ENCODE results near the gene CNTNAP2.

The CNTNAP2 gene

DNA sequence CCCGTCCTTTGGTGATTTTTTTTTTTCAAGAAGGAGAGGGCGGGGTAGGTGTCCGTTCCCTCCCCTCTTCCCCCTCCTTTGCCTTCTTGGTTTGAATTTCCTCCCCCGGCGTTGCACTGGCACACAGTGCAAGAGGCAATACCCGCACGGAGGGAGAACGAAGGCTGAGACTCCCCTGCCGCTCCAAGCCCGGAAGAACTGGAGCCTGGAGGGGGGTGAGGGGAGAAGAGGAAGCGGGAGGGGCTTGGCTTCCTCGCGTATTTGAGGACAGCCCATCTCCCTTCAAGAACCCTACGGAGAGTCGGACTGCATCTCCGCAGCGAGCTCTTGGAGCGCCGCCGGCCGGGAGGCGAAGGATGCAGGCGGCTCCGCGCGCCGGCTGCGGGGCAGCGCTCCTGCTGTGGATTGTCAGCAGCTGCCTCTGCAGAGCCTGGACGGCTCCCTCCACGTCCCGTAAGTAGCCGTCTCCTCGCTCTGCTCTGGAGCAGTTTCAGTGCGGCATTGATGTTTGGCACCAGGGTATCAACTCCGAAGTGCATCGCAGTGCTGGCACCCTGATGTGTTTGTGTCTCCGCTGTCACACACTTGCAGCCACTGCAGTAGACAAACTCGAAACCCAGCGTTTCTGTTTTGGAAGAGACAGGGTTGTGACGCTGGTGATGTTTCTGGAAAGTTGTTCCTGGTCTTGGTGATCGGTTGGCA is at the start of gene CNTNAP2:
TSS of gene CNTNAP2 (plus strand) at position 281 of the 702 bp plus-strand sequence. CDS start at position 357, 76 bp downstream.
- no peaks in the 10 kb centered on the region for H3K9me3 Mint-ChIP-seq
- peak within 1 kb of the TSS; percentile 64 for H3K4me3 Mint-ChIP-seq
- H3K27me3 Mint-ChIP-seq (ENCODE audit: low read depth) = peaks cover 29% of the 10 kb centered on the region
- peak within 1 kb of the TSS; percentile 15 for H3K27ac Mint-ChIP-seq
- H3K36me3 Mint-ChIP-seq (ENCODE audit: low read depth) = no peaks in the 10 kb centered on the region
- peaks cover 8% of the 10 kb centered on the region for H3K4me1 Mint-ChIP-seq (ENCODE audit: low read depth)

DNA sequence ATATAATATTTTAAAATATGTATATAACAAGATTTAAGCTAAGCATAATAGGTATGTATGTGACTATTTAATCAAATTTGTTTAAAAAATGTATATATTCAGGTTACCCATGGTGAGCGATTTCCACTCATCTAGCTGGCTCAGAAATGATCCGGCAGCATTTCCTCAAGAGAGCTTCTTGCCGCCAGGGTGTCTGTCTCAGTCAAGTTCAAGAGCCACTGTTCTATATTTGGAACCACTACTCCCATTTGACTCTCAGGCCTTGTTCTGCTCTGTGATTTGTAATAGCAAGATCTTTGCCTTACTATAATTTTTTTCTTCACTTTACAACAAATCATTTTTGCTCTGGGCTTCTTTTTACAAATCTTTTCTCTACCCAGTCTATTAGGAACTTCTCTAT is 48.7 kb upstream of the CNTNAP2 start:
- peaks cover 5% of the 10 kb centered on the region for H3K9me3 Mint-ChIP-seq
- no peaks in the 10 kb centered on the region for H3K27me3 Mint-ChIP-seq (ENCODE audit: low read depth)
- no peaks in the 10 kb centered on the region for H3K4me1 Mint-ChIP-seq (ENCODE audit: low read depth)
- no peak overlapping the region for H3K4me3 Mint-ChIP-seq
- H3K27ac Mint-ChIP-seq = no peak overlapping the region
- H3K36me3 Mint-ChIP-seq (ENCODE audit: low read depth) = no peaks in the 10 kb centered on the region

DNA sequence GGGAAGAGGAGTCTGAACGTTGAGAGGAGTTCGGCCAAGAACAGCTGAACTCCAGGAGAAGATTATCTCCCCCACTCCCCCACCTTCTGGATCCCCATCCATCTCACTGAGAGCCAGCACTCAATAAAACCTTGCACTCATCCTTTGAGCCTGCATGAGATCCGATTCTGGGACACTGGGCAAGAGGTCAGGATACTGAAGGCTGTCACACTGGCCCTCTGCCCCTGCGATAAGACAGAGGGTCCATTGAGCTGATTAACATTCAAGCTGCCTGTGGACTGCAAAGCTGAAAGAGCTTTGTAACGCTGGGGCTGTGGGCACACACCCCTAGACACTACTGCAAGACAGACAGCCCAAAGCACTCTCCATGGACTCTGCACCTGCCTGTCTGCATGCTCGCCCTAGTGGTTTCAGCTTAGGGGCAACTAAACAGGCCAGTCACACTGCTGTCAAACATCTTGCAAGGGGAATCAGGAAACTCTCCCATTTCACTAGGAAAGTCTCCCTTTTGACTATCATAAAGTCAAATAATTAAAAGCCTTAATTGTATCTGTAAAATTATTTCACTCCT is 42.3 kb upstream of the CNTNAP2 start:
- Mint-ChIP-seq H3K4me1 (ENCODE audit: low read depth) (no peaks in the 10 kb centered on the region), H3K36me3 (ENCODE audit: low read depth) (no peaks in the 10 kb centered on the region), H3K27ac (no peak overlapping the region), H3K4me3 (no peak overlapping the region), H3K9me3 (peaks cover 5% of the 10 kb centered on the region), H3K27me3 (ENCODE audit: low read depth) (no peaks in the 10 kb centered on the region)

- no peak overlapping the region for H3K27ac Mint-ChIP-seq
- peaks cover 5% of the 10 kb centered on the region for H3K9me3 Mint-ChIP-seq
- no peaks in the 10 kb centered on the region for H3K4me1 Mint-ChIP-seq (ENCODE audit: low read depth)
- no peaks in the 10 kb centered on the region for H3K36me3 Mint-ChIP-seq (ENCODE audit: low read depth)
- H3K4me3 Mint-ChIP-seq = no peak overlapping the region
- H3K27me3 Mint-ChIP-seq (ENCODE audit: low read depth) = no peaks in the 10 kb centered on the region
Observed at GRCh38 chr7:146076344-146076743, 40.3 kb upstream of the CNTNAP2 start.

- no peaks in the 10 kb centered on the region for H3K36me3 Mint-ChIP-seq (ENCODE audit: low read depth)
- H3K27me3 Mint-ChIP-seq (ENCODE audit: low read depth) = no peaks in the 10 kb centered on the region
- no peaks in the 10 kb centered on the region for H3K9me3 Mint-ChIP-seq
- H3K4me3 Mint-ChIP-seq = no peak overlapping the region
- H3K27ac Mint-ChIP-seq = no peak overlapping the region
- H3K4me1 Mint-ChIP-seq (ENCODE audit: low read depth) = no peaks in the 10 kb centered on the region
Observed at GRCh38 chr7:146084086-146084485, 32.5 kb upstream of the CNTNAP2 start.

GRCh38 chr7:146090023-146090645 is 26.5 kb upstream of the CNTNAP2 start:
- H3K27me3 Mint-ChIP-seq (ENCODE audit: low read depth) = no peaks in the 10 kb centered on the region
- no peaks in the 10 kb centered on the region for H3K9me3 Mint-ChIP-seq
- no peaks in the 10 kb centered on the region for H3K36me3 Mint-ChIP-seq (ENCODE audit: low read depth)
- no peak overlapping the region for H3K27ac Mint-ChIP-seq
- H3K4me1 Mint-ChIP-seq (ENCODE audit: low read depth) = no peaks in the 10 kb centered on the region
- no peak overlapping the region for H3K4me3 Mint-ChIP-seq

DNA sequence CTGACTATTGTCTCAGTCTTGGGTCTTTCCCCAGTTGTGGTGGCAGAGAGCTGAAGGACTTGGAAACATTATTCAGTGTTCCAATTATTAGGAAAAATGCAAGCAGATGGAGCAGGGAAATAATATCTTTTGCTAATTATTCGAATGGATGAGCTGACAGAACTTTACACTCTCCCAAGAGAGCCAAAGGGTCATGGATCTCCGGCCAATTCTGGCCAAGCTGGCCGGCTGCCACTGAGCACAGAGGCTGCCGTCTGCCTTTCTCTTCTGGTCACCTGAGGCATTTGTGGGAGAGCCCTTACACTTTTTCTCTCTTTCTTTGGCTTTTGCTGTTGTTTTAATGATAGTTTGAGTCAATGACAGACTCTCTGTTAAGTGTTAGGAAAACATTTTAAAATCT is 22.2 kb upstream of the CNTNAP2 start:
- H3K4me1 Mint-ChIP-seq (ENCODE audit: low read depth) = no peaks in the 10 kb centered on the region
- H3K36me3 Mint-ChIP-seq (ENCODE audit: low read depth) = no peaks in the 10 kb centered on the region
- no peaks in the 10 kb centered on the region for H3K9me3 Mint-ChIP-seq
- H3K4me3 Mint-ChIP-seq = no peak overlapping the region
- H3K27me3 Mint-ChIP-seq (ENCODE audit: low read depth) = no peaks in the 10 kb centered on the region
- H3K27ac Mint-ChIP-seq = no peak overlapping the region

DNA sequence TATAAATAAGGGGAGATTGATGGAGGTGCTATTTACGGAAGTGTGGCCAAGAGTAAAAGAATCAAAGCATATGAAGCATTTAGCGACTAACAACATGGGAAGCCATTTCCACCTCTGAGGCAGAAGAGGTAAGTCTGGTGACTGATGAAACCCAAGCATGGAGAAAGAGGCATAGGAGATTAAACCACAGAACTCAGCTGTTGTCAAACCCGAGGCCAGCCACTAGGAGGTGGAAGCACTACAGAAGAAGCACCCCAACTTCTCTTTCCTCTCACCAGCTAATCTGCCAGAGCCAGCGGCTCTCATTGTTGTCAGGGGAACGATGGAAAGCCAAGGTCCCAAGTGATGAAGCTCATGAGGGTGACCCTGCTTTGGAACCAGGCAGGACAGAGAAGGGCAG is 19.6 kb upstream of the CNTNAP2 start:
- no peaks in the 10 kb centered on the region for H3K36me3 Mint-ChIP-seq (ENCODE audit: low read depth)
- H3K4me1 Mint-ChIP-seq (ENCODE audit: low read depth) = no peaks in the 10 kb centered on the region
- H3K27ac Mint-ChIP-seq = no peak overlapping the region
- no peaks in the 10 kb centered on the region for H3K9me3 Mint-ChIP-seq
- H3K27me3 Mint-ChIP-seq (ENCODE audit: low read depth) = no peaks in the 10 kb centered on the region
- no peak overlapping the region for H3K4me3 Mint-ChIP-seq

DNA sequence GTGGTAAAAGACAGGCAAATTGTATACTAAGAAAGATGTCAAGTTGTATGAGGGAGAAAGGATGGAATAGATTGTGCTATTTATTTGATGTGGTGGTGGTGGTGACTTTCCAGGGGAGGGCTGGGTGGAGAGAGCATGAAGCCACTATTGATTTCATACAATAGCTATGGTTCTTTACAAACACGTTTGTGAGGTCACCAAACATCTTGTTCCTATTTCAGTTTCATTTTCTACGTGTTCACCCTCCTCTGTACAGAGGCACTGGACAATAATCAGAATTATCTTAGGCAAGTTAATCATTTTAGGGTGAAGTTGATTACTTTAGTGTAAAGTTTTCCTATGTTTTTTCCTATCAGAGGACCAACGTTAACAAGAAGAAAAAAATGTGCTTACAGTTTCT is 10.3 kb upstream of the CNTNAP2 start:
- Mint-ChIP-seq H3K27me3 (ENCODE audit: low read depth) (no peaks in the 10 kb centered on the region), H3K4me1 (ENCODE audit: low read depth) (no peaks in the 10 kb centered on the region), H3K9me3 (no peaks in the 10 kb centered on the region), H3K36me3 (ENCODE audit: low read depth) (no peaks in the 10 kb centered on the region), H3K27ac (no peak overlapping the region), H3K4me3 (no peak overlapping the region)

- Mint-ChIP-seq H3K9me3 (no peaks in the 10 kb centered on the region), H3K36me3 (ENCODE audit: low read depth) (no peaks in the 10 kb centered on the region), H3K4me1 (ENCODE audit: low read depth) (peaks cover 8% of the 10 kb centered on the region), H3K27me3 (ENCODE audit: low read depth) (peaks cover 27% of the 10 kb centered on the region), H3K4me3 (no peak overlapping the region), H3K27ac (no peak overlapping the region)
Observed at GRCh38 chr7:146112755-146113154, 3.8 kb upstream of the CNTNAP2 start.

DNA sequence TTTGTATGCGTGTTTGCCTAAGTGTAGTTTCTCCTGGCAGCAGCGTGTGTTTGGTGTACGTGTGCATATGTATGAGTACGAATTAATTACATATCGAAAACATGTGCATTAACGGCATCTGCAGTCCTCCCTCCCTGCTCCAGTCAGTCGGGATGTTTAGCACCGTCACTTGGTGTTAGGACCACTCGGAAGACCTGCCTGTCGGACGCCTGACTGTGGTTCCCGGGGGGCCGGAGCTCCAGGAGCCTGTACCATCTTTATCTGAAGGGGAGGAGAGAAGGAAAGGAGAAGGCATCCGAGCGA is 1.1 kb upstream of the CNTNAP2 start:
- no peaks in the 10 kb centered on the region for H3K36me3 Mint-ChIP-seq (ENCODE audit: low read depth)
- H3K27ac Mint-ChIP-seq = peak overlapping the region; percentile 15
- peak overlapping the region; percentile 64 for H3K4me3 Mint-ChIP-seq

GRCh38 chr7:146115851-146116520 is 615 bp upstream of the CNTNAP2 start:
- Mint-ChIP-seq H3K27me3 (ENCODE audit: low read depth) (peaks cover 29% of the 10 kb centered on the region), H3K27ac (peak overlapping the region; percentile 15), H3K4me1 (ENCODE audit: low read depth) (peaks cover 8% of the 10 kb centered on the region), H3K36me3 (ENCODE audit: low read depth) (no peaks in the 10 kb centered on the region), H3K4me3 (peak overlapping the region; percentile 64), H3K9me3 (no peaks in the 10 kb centered on the region)

More for the DNA sequence above, 1.1 kb upstream of the CNTNAP2 start:
- Mint-ChIP-seq H3K27me3 (ENCODE audit: low read depth) (peaks cover 29% of the 10 kb centered on the region), H3K9me3 (no peaks in the 10 kb centered on the region), H3K4me1 (ENCODE audit: low read depth) (peaks cover 8% of the 10 kb centered on the region)

DNA sequence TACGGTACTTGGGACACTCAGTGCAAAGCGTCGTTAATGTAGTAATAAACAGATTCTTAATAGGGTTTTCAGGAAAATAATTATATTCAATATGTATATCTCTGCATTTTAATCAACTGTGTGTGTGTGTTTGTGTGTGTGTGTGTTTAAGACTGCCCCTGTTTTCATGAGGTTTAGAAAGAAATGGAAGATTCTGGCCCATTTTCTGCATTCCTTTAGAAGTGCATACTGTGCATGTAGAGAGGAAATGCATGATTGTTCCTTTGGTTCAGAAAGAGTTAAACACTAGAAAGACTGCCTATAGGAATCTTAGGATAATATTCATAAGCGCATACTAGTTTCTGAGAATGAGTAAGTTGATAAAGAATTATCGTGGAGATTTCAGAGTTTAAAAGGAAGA is 975 bp downstream of the CNTNAP2 start:
- H3K27me3 Mint-ChIP-seq (ENCODE audit: low read depth) = peaks cover 29% of the 10 kb centered on the region
- H3K4me1 Mint-ChIP-seq (ENCODE audit: low read depth) = peaks cover 8% of the 10 kb centered on the region
- H3K36me3 Mint-ChIP-seq (ENCODE audit: low read depth) = no peaks in the 10 kb centered on the region
- no peak overlapping the region for H3K4me3 Mint-ChIP-seq
- H3K27ac Mint-ChIP-seq = no peak overlapping the region
- H3K9me3 Mint-ChIP-seq = no peaks in the 10 kb centered on the region

DNA sequence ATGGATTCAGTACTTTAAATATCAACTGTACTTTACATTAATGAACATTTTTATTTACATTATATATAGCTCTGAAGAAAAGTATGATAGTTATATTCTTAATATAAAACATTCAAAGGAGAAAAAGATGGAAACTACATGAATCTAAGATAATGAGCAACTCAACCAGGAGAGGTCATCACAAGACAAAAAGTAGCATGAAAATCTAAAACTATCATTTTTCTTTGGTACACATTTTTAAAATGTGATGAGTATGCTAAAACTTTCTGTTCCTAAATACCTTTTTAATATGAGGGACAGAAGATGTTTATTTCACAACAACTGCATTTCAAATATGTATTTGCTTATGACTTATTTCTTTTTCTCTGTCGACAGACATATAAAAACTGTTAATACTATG is 2.4 kb downstream of the CNTNAP2 start:
- Mint-ChIP-seq H3K9me3 (no peaks in the 10 kb centered on the region), H3K27me3 (ENCODE audit: low read depth) (peaks cover 29% of the 10 kb centered on the region), H3K4me1 (ENCODE audit: low read depth) (peaks cover 8% of the 10 kb centered on the region), H3K4me3 (no peak overlapping the region), H3K36me3 (ENCODE audit: low read depth) (no peaks in the 10 kb centered on the region), H3K27ac (no peak overlapping the region)

- H3K4me3 Mint-ChIP-seq = no peak overlapping the region
- no peaks in the 10 kb centered on the region for H3K4me1 Mint-ChIP-seq (ENCODE audit: low read depth)
- no peaks in the 10 kb centered on the region for H3K36me3 Mint-ChIP-seq (ENCODE audit: low read depth)
- H3K9me3 Mint-ChIP-seq = no peaks in the 10 kb centered on the region
- H3K27ac Mint-ChIP-seq = no peak overlapping the region
- no peaks in the 10 kb centered on the region for H3K27me3 Mint-ChIP-seq (ENCODE audit: low read depth)
Observed at GRCh38 chr7:146123715-146124114, 7.1 kb downstream of the CNTNAP2 start.

Data from T-helper 1 cell treated with Interleukin-12 subunit alpha and Interleukin-12 subunit beta and Interleukin-4 antibody, amounts not matched to agents 30 μg/mL and 1 μg/mL, for 36 hours (primary cell).